IPS-20b (cell line): ENCODE measurements around the gene FXYD4.
A peak's percentile ranks its signal among the peaks of the same experiment; 100 is the strongest.

Experiments used
- H3K27ac ChIP-seq: one replicate; pipeline ENCODE4 v1.5.1; 2013; ENCODE audit warnings: low read length
- H3K27me3 ChIP-seq: 2 replicates; pipeline ENCODE4 v1.6.1; 2013; ENCODE audit warnings: mild to moderate bottlenecking, low read length, inconsistent platforms; ENCODE audit not compliant: insufficient read depth
- H3K36me3 ChIP-seq: 2 replicates; pipeline ENCODE4 v1.6.1; 2013; ENCODE audit warnings: low read depth, mild to moderate bottlenecking, inconsistent platforms, low read length, moderate library complexity; ENCODE audit not compliant: insufficient read depth
- H3K4me1 ChIP-seq: 2 replicates; pipeline ENCODE4 v1.6.1; 2013; ENCODE audit warnings: mild to moderate bottlenecking, control low read depth, inconsistent platforms, low read length, moderate library complexity; ENCODE audit not compliant: insufficient read depth
- H3K4me3 ChIP-seq: 2 replicates; pipeline ENCODE4 v1.5.1; 2013; ENCODE audit warnings: mild to moderate bottlenecking, low read length, inconsistent platforms
- H3K9ac ChIP-seq: 2 replicates; pipeline ENCODE4 v1.6.1; 2013; ENCODE audit warnings: low read depth, mild to moderate bottlenecking, inconsistent platforms, low read length, moderate library complexity
- H3K9me3 ChIP-seq: 2 replicates; pipeline ENCODE4 v1.6.1; 2013; ENCODE audit warnings: mild to moderate bottlenecking, low read depth, low read length, inconsistent platforms; ENCODE audit not compliant: insufficient read depth

FXYD4 gene

DNA sequence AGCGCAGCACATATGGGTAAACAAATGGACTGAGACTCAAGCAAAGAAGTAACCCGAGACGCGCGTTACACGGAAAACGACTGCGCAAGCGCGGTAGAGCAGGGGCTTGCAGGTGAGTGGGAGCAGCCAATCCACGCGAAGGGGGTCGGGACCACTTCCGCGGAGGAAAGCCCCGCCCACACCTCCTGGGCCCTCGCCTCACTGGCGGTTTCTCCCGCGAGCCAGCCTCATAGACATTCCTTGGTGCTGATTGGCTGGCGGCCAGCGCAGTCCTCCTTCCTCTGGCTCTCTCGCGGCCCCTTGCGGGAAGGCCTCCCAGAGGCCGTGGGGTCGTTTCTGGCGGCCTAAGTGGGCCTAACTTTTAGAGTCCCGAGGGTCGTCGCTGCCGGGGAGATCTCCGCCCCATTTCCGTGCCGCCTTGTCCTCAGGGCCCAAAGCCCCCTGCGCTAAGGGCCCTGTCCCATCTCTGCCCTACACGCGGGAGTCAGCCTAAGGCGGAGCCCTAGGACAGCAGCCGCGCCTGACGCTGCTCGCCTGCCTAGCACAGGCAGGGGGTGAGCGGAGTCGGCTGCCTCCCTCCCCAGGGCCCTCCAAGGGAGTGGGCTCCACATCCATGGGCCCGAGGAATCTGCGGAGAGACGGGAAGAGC is 9.1 kb upstream of the FXYD4 start:
- peak overlapping the region; percentile 61; the same call in 1 of the 2 replicates for H3K9ac ChIP-seq
- H3K9me3 ChIP-seq = no peaks in the 10 kb centered on the region
- H3K36me3 ChIP-seq = no peaks in the 10 kb centered on the region
- no peaks in the 10 kb centered on the region for H3K27me3 ChIP-seq
- no peaks in the 10 kb centered on the region for H3K4me1 ChIP-seq
- no peak overlapping the region for H3K27ac ChIP-seq
- peak overlapping the region; percentile 70; the same call in 1 of the 2 replicates for H3K4me3 ChIP-seq

DNA sequence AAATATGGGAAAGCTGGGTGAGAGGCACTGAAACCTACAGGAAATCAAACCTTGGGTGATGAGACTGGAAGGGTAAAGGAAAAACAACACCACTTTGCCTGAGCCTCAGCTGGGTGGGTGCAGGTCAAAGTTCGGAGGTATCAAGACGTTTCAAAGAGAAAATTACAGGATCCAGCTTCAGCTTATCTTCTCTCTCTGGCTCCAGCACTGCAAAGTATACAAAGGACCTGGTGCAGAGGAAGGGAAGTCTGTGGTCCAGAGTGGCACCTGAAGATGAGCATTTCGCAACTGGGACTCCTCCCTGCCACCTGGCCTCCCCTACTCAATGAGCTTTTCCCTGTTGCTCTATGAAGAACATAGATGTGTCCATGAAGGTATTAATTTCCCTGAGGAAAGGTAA is 6.4 kb upstream of the FXYD4 start:
- no peaks in the 10 kb centered on the region for H3K9me3 ChIP-seq
- no peak overlapping the region for H3K9ac ChIP-seq
- no peaks in the 10 kb centered on the region for H3K36me3 ChIP-seq
- H3K4me3 ChIP-seq = no peak overlapping the region
- H3K4me1 ChIP-seq = no peaks in the 10 kb centered on the region
- H3K27ac ChIP-seq = no peak overlapping the region
- no peaks in the 10 kb centered on the region for H3K27me3 ChIP-seq

DNA sequence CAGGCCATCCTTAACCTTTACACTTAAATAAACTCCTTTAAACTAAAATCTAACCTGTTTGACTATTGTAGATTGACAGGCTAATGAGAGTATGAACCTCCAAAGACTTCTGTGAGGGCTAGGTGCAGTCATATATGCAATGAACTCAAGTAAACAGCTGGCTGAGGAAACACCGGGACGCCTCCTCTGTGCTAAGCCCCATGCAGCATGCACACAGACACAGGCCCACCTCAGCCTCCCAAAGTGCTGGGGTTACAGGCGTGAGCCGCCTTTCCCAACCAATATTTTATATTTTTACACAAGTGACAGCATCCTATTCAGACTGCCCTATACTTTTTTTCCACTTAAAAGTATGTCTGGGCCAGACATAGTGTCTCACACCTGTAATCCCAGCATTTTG is 1.5 kb upstream of the FXYD4 start:
- Histone ChIP-seq H3K27me3 (no peaks in the 10 kb centered on the region), H3K4me1 (peaks cover 6% of the 10 kb centered on the region; the same call in 1 of the 2 replicates), H3K27ac (no peak overlapping the region), H3K36me3 (no peaks in the 10 kb centered on the region), H3K4me3 (no peak overlapping the region), H3K9ac (no peak overlapping the region), H3K9me3 (no peaks in the 10 kb centered on the region)

DNA sequence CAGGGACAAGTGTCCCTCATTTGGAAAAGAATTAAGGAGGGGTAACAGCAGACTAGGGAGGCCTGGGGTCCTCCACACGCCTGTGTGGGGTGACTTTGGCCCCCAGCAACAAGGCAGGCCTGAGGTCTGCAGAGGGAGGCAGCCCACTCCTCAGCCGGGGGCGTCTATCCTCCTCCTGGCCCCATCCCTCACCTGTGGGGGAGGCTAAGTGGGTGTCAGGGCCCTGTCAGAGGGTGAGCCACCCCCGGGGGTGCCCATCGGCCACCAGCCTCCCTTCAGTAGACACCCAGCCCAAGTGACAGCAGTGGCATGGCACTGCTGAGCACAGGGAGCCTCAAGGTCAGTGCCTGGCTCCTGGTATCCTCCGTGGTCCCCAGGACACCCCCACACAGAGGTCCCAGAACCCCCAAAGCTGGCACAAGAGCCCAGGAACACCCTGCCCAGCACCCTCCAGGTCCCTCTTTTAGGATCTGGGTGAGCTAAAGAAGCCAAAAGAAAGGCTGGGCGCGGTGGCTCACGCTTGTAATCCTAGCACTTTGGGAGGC is 693 bp upstream of the FXYD4 start:
- no peak overlapping the region for H3K4me3 ChIP-seq
- no peak overlapping the region for H3K9ac ChIP-seq
- no peaks in the 10 kb centered on the region for H3K36me3 ChIP-seq
- peaks cover 6% of the 10 kb centered on the region; the same call in 1 of the 2 replicates for H3K4me1 ChIP-seq
- H3K27ac ChIP-seq = no peak overlapping the region
- H3K9me3 ChIP-seq = no peaks in the 10 kb centered on the region
- no peaks in the 10 kb centered on the region for H3K27me3 ChIP-seq

DNA sequence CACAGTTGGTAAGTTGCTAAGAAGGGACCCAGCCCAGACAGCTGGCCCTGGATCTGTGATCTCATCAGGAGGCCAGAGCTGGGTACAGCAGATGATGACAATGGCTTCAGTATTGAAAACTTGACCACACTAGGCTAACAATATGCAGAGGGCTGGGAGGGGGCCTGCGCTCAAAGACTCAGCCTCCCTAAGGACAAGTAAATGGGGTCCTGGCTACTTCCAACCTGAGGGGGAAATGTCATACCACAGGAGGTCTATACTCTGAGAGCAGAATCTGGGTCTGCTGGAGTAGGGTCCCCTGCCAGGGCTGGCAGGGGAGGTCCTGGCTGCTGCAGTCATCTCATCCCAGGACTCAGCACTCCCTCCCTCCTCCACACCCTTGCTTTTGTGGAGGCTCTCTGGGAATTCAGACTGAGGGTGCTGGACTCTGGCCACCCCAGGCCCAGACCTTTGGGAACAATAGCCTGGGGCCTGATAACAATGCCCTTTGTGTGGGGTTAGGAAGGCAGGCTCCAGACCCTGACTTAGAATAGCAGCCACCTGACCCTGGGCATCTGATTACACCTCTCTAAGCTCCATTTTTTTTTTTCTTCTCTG is 1.4 kb downstream of the FXYD4 start:
- Histone ChIP-seq H3K36me3 (no peaks in the 10 kb centered on the region), H3K9me3 (no peaks in the 10 kb centered on the region), H3K4me1 (peaks cover 10% of the 10 kb centered on the region; the same call in 1 of the 2 replicates), H3K27ac (no peak overlapping the region), H3K9ac (no peak overlapping the region), H3K27me3 (no peaks in the 10 kb centered on the region), H3K4me3 (no peak overlapping the region)

DNA sequence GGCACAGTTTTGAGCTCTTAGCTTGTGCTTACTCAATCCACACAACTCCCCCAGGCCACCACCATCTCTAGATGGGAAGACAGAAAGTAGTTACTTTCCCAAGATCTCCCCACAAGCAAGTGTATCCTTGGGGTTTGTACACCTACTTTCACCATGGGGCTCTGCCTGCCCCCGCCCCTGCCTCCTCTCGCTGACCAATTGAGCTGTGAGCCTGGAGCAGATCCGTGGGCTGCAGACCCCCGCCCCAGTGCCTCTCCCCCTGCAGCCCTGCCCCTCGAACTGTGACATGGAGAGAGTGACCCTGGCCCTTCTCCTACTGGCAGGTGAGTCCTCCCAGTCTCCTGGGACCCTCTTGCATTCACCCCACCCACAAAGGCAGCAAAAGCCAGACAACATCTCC is 2.0 kb downstream of the FXYD4 start:
- H3K4me1 ChIP-seq = peaks cover 10% of the 10 kb centered on the region; the same call in 1 of the 2 replicates
- no peaks in the 10 kb centered on the region for H3K36me3 ChIP-seq
- H3K4me3 ChIP-seq = no peak overlapping the region
- no peaks in the 10 kb centered on the region for H3K9me3 ChIP-seq
- H3K27me3 ChIP-seq = no peaks in the 10 kb centered on the region
- H3K27ac ChIP-seq = no peak overlapping the region
- no peak overlapping the region for H3K9ac ChIP-seq

DNA sequence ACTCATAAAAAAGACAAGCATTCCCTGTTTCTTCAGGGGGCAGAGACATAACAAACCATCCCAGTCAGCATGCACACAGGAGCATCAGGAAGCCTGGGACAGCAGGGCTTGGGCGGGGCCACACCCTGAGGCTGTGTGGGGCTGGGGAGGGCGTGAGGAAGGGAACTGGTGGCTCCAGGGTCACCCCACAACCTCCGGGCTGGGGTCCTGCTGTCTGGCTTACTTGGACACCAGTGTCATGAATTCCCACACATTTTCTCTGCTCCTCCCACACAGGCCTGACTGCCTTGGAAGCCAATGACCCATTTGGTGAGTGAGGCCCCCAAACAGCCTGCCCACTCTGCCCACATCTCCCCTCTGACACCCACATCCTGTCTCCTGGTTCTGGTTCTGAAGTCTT is 2.8 kb downstream of the FXYD4 start:
- no peaks in the 10 kb centered on the region for H3K9me3 ChIP-seq
- no peaks in the 10 kb centered on the region for H3K27me3 ChIP-seq
- H3K4me3 ChIP-seq = no peak overlapping the region
- no peak overlapping the region for H3K27ac ChIP-seq
- peaks cover 10% of the 10 kb centered on the region; the same call in 1 of the 2 replicates for H3K4me1 ChIP-seq
- H3K9ac ChIP-seq = no peak overlapping the region
- no peaks in the 10 kb centered on the region for H3K36me3 ChIP-seq

DNA sequence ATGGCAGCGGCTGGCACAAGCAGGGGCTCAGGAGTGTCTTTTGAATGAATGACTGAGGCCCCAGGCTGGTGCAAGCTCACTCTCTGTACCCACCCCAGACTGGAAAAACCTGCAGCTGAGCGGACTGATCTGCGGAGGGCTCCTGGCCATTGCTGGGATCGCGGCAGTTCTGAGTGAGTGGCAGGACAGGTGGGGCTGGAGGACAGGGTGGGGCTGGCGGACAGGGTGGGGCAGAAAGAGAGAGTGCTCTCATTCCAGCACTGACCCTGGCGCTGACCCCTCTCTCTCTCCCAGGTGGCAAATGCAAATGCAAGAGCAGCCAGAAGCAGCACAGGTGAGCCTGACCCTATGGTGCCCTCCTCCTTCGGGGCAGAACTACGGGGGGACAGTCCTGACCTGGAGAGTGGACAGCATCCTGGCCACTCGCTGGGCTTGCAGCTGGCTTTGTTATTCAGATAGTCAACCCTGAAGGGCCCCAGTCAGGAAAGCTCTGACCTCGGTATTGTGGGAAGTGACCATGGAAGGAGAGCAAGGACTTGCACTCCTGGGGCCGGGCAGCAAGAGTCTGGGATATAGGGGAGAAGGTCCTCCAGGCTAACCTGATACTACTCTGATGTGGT is 4.1 kb downstream of the FXYD4 start:
- Histone ChIP-seq H3K4me1 (peaks cover 10% of the 10 kb centered on the region; the same call in 1 of the 2 replicates), H3K9ac (no peak overlapping the region), H3K4me3 (no peak overlapping the region), H3K27me3 (no peaks in the 10 kb centered on the region), H3K27ac (no peak overlapping the region), H3K36me3 (no peaks in the 10 kb centered on the region), H3K9me3 (no peaks in the 10 kb centered on the region)

DNA sequence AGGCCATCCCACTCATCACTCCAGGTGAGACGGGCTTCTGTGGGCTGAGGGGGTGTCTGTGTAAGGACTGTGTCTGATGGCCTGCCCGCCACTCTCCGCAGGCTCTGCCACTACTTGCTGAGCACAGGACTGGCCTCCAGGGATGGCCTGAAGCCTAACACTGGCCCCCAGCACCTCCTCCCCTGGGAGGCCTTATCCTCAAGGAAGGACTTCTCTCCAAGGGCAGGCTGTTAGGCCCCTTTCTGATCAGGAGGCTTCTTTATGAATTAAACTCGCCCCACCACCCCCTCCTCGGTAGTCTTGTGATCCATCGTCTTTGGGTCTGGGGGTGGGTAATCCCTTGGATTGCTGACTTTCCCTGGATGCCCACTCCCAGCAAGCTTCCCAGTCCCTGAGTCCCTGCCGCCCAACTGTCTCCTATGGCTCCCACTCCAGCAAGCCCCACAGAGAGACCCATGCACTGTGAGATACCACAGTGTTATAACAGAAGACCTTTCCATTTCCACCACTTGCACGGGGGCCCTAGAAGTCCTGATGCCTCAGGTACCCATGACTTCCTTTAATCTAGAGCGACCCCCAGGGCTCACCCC is 4.7 kb downstream of the FXYD4 start:
- peaks cover 10% of the 10 kb centered on the region; the same call in 1 of the 2 replicates for H3K4me1 ChIP-seq
- H3K36me3 ChIP-seq = no peaks in the 10 kb centered on the region
- no peaks in the 10 kb centered on the region for H3K27me3 ChIP-seq
- no peak overlapping the region for H3K27ac ChIP-seq
- no peak overlapping the region for H3K9ac ChIP-seq
- no peak overlapping the region for H3K4me3 ChIP-seq
- H3K9me3 ChIP-seq = no peaks in the 10 kb centered on the region

DNA sequence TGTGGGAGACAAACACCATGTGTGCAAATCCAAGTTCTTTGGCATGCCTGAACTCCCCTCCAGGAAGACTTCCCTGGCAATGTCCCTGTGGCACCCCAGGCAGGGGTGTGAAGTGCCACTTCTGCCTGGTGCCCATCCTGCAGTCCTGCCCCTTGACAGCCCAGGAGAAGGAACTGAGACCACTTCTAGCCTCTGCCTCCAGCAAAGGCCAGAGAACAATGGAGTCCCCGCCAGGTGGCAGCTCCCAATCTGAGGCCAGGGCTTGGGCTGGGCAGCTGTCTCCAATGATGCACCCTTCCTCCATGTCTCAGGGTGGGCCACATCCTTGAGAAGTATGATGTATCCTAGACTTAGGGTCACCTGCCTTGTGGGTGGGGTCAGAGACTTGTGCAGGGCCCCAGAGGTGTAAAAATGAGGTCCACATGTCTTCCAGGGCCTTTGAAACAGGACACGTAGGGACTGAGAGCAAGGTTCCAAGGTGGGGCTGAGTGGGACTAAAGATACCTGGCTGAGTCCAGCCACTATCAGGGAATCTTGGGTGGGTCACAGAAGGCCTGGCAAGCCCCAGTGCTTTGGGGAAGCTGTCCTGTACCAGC is 5.5 kb downstream of the FXYD4 start:
- Histone ChIP-seq H3K27ac (no peak overlapping the region), H3K9me3 (no peaks in the 10 kb centered on the region), H3K4me1 (peaks cover 10% of the 10 kb centered on the region; the same call in 1 of the 2 replicates), H3K4me3 (no peak overlapping the region), H3K9ac (no peak overlapping the region), H3K27me3 (no peaks in the 10 kb centered on the region), H3K36me3 (no peaks in the 10 kb centered on the region)

DNA sequence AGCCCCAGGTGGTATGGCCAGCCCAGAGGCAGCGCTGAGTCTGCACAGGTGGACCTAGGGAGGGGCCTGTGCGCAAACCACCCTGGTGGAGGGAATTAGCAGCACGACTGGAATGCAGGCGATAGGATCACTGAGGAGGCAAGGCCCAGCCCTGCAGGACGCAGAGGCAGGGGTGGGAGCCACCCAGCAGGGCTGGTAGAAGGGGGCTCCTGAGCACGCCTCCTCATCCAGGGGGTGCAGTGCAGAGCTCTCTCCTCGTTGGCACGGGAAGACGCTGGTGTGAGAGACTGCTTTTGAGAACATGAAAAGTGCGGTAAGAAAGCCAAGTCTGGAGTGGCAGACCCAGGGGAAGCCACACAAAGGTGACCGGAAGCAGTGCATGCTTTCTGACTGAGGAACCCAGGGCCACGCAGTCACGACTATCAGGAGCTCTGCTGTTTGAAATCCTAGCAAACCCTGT is 6.0 kb downstream of the FXYD4 start:
- Histone ChIP-seq H3K9me3 (no peaks in the 10 kb centered on the region), H3K9ac (no peak overlapping the region), H3K4me3 (no peak overlapping the region), H3K27me3 (no peaks in the 10 kb centered on the region), H3K27ac (no peak overlapping the region), H3K36me3 (no peaks in the 10 kb centered on the region), H3K4me1 (peaks cover 10% of the 10 kb centered on the region; the same call in 1 of the 2 replicates)
